Endometrium (tissue), 2 donors: ENCODE measurements around the gene CBFA2T2.
"Not testable (repeated sequence)": the region's sequence is repeated elsewhere in the genome, so short reads cannot be mapped to it uniquely, and the experiment has no call there.

Experiments
- FAIRE-seq: peaks from 2 replicates; lab custom pipeline; 2012; peaks lifted over from hg19 to GRCh38; lab: Jason Lieb, UNC
- donor health status: control.
- donor health status: control.

The CBFA2T2 gene

GRCh38 chr20:33470866-33471265, 19.0 kb upstream of the CBFA2T2 start:
- no peak for FAIRE-seq

GRCh38 chr20:33472868-33473435, 16.9 kb upstream of the CBFA2T2 start:
- no peak for FAIRE-seq

- no peak for FAIRE-seq
Observed at GRCh38 chr20:33474097-33474873, 15.6 kb upstream of the CBFA2T2 start.

- FAIRE-seq, result no peak
Observed at GRCh38 chr20:33474963-33475362, 14.9 kb upstream of the CBFA2T2 start.

GRCh38 chr20:33475381-33476152, 14.3 kb upstream of the CBFA2T2 start:
- FAIRE-seq, result no peak

- no peak for FAIRE-seq
Observed at GRCh38 chr20:33477386-33478234, 12.3 kb upstream of the CBFA2T2 start.

- no peak for FAIRE-seq
Observed at GRCh38 chr20:33480048-33480447, 9.8 kb upstream of the CBFA2T2 start.

GRCh38 chr20:33481431-33481941, 8.4 kb upstream of the CBFA2T2 start:
- FAIRE-seq, result no peak

- FAIRE-seq, result no peak
Observed at GRCh38 chr20:33482581-33482980, 7.3 kb upstream of the CBFA2T2 start.

GRCh38 chr20:33483186-33483585, 6.7 kb upstream of the CBFA2T2 start:
- FAIRE-seq, result not testable (repeated sequence)

- no peak for FAIRE-seq
Observed at GRCh38 chr20:33488201-33488600, 1.7 kb upstream of the CBFA2T2 start.

GRCh38 chr20:33488661-33489494, 1.0 kb upstream of the CBFA2T2 start:
- not testable (repeated sequence) for FAIRE-seq

GRCh38 chr20:33489495-33490022, 337 bp upstream of the CBFA2T2 start:
- FAIRE-seq, result peak; percentile 15

- FAIRE-seq, result no peak
Observed at GRCh38 chr20:33490934-33491656, 1.2 kb downstream of the CBFA2T2 start.

- FAIRE-seq, result no peak
Observed at GRCh38 chr20:33493076-33493766, 3.3 kb downstream of the CBFA2T2 start.

- FAIRE-seq, result not testable (repeated sequence)
Observed at GRCh38 chr20:33496776-33497175, 6.9 kb downstream of the CBFA2T2 start.

- no peak for FAIRE-seq
Observed at GRCh38 chr20:33499355-33499754, 9.5 kb downstream of the CBFA2T2 start.

GRCh38 chr20:33501000-33501399, 11.1 kb downstream of the CBFA2T2 start:
- FAIRE-seq, result no peak

- FAIRE-seq, result no peak
Observed at GRCh38 chr20:33503564-33503963, 13.7 kb downstream of the CBFA2T2 start.
